ENCODE data around the gene ERF. TPM values are rescaled to one million over a fixed set of nuclear protein-coding genes. Genes with fewer than 3 reads are reported as not detected.

The ERF gene
- total RNA-seq, 1 experiment from 2014 or later = 79.1 TPM

DNA sequence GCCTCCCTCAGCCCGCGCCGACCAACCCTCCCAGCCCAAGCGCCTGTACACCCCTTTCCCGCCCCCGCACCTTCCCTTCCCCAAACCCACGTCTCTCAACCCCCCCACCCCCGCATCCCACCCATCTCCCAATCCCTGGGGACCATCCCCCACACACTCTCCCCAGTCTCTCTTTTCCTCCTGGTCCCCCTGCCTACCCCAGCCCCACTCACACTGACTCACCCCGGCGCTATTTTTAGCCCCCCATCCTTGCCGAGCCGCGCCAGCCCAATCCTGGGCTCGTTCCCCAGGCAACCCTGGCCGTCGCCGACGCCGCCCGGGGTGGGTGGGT lies 25.9 kb upstream of the ERF start:
- TF ChIP-seq, protein P1, sequence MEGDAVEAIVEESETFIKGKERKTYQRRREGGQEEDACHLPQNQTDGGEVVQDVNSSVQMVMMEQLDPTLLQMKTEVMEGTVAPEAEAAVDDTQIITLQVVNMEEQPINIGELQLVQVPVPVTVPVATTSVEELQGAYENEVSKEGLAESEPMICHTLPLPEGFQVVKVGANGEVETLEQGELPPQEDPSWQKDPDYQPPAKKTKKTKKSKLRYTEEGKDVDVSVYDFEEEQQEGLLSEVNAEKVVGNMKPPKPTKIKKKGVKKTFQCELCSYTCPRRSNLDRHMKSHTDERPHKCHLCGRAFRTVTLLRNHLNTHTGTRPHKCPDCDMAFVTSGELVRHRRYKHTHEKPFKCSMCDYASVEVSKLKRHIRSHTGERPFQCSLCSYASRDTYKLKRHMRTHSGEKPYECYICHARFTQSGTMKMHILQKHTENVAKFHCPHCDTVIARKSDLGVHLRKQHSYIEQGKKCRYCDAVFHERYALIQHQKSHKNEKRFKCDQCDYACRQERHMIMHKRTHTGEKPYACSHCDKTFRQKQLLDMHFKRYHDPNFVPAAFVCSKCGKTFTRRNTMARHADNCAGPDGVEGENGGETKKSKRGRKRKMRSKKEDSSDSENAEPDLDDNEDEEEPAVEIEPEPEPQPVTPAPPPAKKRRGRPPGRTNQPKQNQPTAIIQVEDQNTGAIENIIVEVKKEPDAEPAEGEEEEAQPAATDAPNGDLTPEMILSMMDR (conservative IDR thresholded peaks at IDR 0.05) = no peak
- TF ChIP-seq EZH2 (IDR thresholded peaks at IDR 0.05; ENCODE audit: low read depth) = no peak
- peaks cover 13% of the 10 kb centered on the region; the same call in 1 of the 2 replicates for H4K20me1 ChIP-seq (ENCODE audit: insufficient read depth)
- H3F3A ChIP-seq (ENCODE audit: insufficient read depth, low read depth) = peaks cover 39% of the 10 kb centered on the region; the same call in 1 of the 2 replicates
- peak overlapping the region; percentile 96 for H3K4me3 ChIP-seq
- H3K4me1 ChIP-seq (replicated peaks; ENCODE audit: insufficient read depth) = peaks cover 42% of the 10 kb centered on the region
- DNase-seq = no peak
- no TSS peak for BruUV-seq (replicated peaks)
- no peak overlapping the region for H3K27ac ChIP-seq
- CTCF ChIA-PET = no interaction called here
- no peaks in the 10 kb centered on the region for H3K9me3 ChIP-seq (ENCODE audit: insufficient read depth, low read depth)
- H3K36me3 ChIP-seq (ENCODE audit: low read depth) = no peaks in the 10 kb centered on the region; the same call in 1 of the 2 replicates
- H3K27me3 ChIP-seq (ENCODE audit: insufficient read depth, low read depth) = no peaks in the 10 kb centered on the region
- peaks cover 13% of the 10 kb centered on the region; the same call in 1 of the 2 replicates for H3K79me2 ChIP-seq (ENCODE audit: low read depth)
- intact Hi-C loops (cut with micrococcal nuclease; ENCODE audit: unreplicated experiment) = loop anchor here (1.0 to 5.0 kb wide), 2 partner anchors 12 to 63 kb away; partner anchors contain the start of gene DEDD2
- POLR2A ChIA-PET (ENCODE audit: unreplicated experiment) = no interaction called here
- H3K9me2 ChIP-seq (ENCODE audit: insufficient read depth) = no peaks in the 10 kb centered on the region
- H2AFZ ChIP-seq = no peak overlapping the region
- peak overlapping the region; percentile 90 for H3K4me2 ChIP-seq

DNA sequence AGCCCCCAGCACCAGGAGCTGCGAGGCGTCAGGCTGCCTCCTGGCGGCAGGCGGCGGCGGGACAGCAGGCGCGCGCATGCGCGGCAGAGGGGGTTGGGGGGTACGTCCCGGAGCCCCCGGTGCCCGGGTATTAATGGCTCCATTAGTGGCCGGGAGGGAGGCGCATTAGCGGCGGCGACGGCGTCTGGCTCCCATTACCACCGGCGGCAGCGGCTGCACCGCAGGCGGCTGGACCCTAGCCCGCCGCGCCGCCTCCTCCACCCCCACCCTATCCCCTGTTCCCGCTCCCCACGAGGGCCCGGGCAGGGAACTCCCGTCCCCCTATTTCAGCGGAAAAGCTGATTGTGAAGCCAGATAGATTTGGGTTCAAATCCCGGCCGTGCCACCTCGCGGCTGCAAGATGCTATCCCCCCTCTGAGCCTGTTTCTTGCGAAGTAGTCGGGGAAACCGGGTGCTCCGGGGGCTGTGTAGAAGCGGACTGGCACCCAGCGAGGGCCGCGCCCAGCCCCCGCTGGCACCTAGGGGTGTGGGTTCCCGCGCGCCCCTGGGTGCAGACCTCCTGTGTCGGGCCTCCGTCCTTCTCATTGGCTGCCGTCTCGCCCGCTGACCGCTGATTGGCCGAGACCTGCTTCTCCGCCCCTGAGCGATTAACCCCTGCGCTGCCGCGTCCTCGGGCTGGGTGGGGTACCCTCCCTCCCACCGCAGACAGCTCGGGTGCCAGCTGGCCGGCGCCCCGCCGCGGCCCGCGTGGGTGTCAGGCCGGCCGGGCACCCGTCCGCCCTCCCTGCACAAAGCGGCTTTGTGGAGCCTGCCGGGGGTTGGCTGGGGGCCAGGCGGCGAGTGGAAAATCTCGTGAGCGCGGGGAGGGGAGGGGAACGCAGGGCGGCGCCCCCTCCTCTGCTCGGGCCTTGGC lies 25.2 kb upstream of the ERF start:
- Histone ChIP-seq H3K4me1 (replicated peaks; ENCODE audit: insufficient read depth) (peaks cover 41% of the 10 kb centered on the region), H3K4me2 (peak overlapping the region; percentile 90), H3K4me3 (peak overlapping the region; percentile 96), H3K36me3 (ENCODE audit: low read depth) (no peaks in the 10 kb centered on the region; the same call in 1 of the 2 replicates), H3K79me2 (ENCODE audit: low read depth) (peaks cover 7% of the 10 kb centered on the region; the same call in 1 of the 2 replicates), H3K27me3 (ENCODE audit: insufficient read depth, low read depth) (no peaks in the 10 kb centered on the region), H3K27ac (no peak overlapping the region), H3K9me3 (ENCODE audit: insufficient read depth, low read depth) (no peaks in the 10 kb centered on the region), H4K20me1 (ENCODE audit: insufficient read depth) (peaks cover 7% of the 10 kb centered on the region; the same call in 1 of the 2 replicates), H3K9me2 (ENCODE audit: insufficient read depth) (no peaks in the 10 kb centered on the region), H3F3A (ENCODE audit: insufficient read depth, low read depth) (peaks cover 33% of the 10 kb centered on the region; the same call in 1 of the 2 replicates), H2AFZ (peak overlapping the region; percentile 83)
- ChIA-PET POLR2A (ENCODE audit: unreplicated experiment) (interaction anchor here (0.5 kb wide), 1 partner anchor 10 kb away, joined by 3 read pairs; no protein-coding TSS in a partner anchor), CTCF (interaction anchor here (0.6 to 1.6 kb wide), 5 partner anchors 15 to 166 kb away, joined by 3 to 12 read pairs (median 6); no protein-coding TSS in a partner anchor)
- peak; percentile 65 to 91 for DNase-seq
- TF ChIP-seq, protein P1 (conservative IDR thresholded peaks at IDR 0.05) = peak; percentile 90
- no peak for TF ChIP-seq EZH2 (IDR thresholded peaks at IDR 0.05; ENCODE audit: low read depth)
- BruUV-seq (replicated peaks) = TSS peak; percentile 70
- intact Hi-C loops (cut with micrococcal nuclease; ENCODE audit: unreplicated experiment) = loop anchor here (1.0 to 5.0 kb wide), 2 partner anchors 12 to 63 kb away; partner anchors contain the start of gene DEDD2

DNA sequence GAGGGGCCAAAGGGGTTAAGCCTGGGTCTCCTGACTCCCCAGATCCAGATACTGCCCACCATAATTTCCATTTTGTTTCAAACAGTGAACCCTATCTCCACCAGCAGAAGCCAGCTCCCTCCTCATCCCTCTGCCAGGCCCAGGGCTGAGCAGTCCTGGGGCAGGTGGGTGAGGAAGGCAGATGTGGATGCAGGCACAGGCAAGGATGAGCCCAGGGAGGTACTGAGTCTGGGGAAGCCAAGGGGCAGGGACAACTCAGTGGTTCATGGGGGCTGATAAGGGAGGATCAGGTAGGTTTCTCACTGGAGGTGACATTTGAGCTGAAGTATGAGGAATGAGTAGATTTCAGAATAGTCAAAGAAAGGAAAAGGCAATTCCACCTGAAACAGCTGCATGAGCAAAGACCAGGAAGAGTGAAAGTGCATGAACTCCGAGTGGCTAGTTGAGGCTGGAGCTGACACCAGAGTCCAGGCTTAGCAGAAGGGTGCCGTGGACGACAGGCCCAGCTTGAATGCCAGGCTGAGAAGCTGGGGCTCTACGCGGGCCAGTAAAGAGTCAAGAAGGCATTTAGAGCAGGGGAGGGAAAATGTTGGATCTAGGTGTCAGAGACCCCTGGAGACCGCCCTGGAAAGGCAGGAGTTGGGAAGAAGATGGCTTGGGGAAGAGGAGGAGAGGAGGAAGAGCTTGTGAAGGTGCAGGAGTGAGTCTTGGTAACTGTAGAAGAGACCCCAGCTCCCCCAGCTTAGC lies 24.4 kb upstream of the ERF start:
- Histone ChIP-seq H3K9me2 (ENCODE audit: insufficient read depth) (no peaks in the 10 kb centered on the region), H4K20me1 (ENCODE audit: insufficient read depth) (peaks cover 3% of the 10 kb centered on the region; the same call in 1 of the 2 replicates), H2AFZ (no peak overlapping the region), H3K4me2 (peak overlapping the region; percentile 90), H3K4me3 (peak overlapping the region; percentile 96), H3K79me2 (ENCODE audit: low read depth) (no peaks in the 10 kb centered on the region), H3K4me1 (replicated peaks; ENCODE audit: insufficient read depth) (peaks cover 35% of the 10 kb centered on the region), H3K27me3 (ENCODE audit: insufficient read depth, low read depth) (no peaks in the 10 kb centered on the region), H3F3A (ENCODE audit: insufficient read depth, low read depth) (peaks cover 33% of the 10 kb centered on the region; the same call in 1 of the 2 replicates), H3K9me3 (ENCODE audit: insufficient read depth, low read depth) (no peaks in the 10 kb centered on the region), H3K27ac (no peak overlapping the region), H3K36me3 (ENCODE audit: low read depth) (no peaks in the 10 kb centered on the region; the same call in 1 of the 2 replicates)
- no TSS peak for BruUV-seq (replicated peaks)
- ChIA-PET CTCF (interaction anchor here (0.7 to 1.6 kb wide), 3 partner anchors 24 to 36 kb away, joined by 3 to 7 read pairs (median 6); no protein-coding TSS in a partner anchor), POLR2A (ENCODE audit: unreplicated experiment) (interaction anchor here (0.5 kb wide), 1 partner anchor 9 kb away, joined by 3 read pairs; no protein-coding TSS in a partner anchor)
- intact Hi-C loops (cut with micrococcal nuclease; ENCODE audit: unreplicated experiment) = no loop called here
- no peak for DNase-seq
- TF ChIP-seq EZH2 (IDR thresholded peaks at IDR 0.05; ENCODE audit: low read depth) = no peak
- TF ChIP-seq, protein P1 (conservative IDR thresholded peaks at IDR 0.05) = no peak

Measured in PC-9 (cell line).